ENCODE results near the gene ENTREP1. TPM values are rescaled to one million over a fixed set of nuclear protein-coding genes. Genes with fewer than 3 reads are reported as not detected.

Gene ENTREP1
- polyA plus RNA-seq, 1 of the 3 experiments (the other 2 are of a cell fraction), result not detected

GRCh38 chr9:69382135-69382534 is 57.1 kb downstream of the ENTREP1 start (continued):
- TF ChIP-seq ZBTB33 (IDR thresholded peaks at IDR 0.05; ENCODE audit: borderline replicate concordance, low read depth) (no peak), NRF1 (IDR thresholded peaks at IDR 0.05; ENCODE audit: low read depth, low read length) (no peak), FOXM1 (IDR thresholded peaks at IDR 0.05; ENCODE audit: low read depth) (no peak), EP300 (IDR thresholded peaks at IDR 0.05; ENCODE audit: borderline replicate concordance in 1 of 2, low read depth in 1 of 2, low read length in 1 of 2) (no peak)

GRCh38 chr9:69385581-69386033 is 60.6 kb downstream of the ENTREP1 start:
- POLR2A ChIA-PET, result no interaction called here
- WGBS (ENCODE audit: low lambda C conversion rate), result 18% methylated on average over 6 of the region's 6 CpGs

DNA sequence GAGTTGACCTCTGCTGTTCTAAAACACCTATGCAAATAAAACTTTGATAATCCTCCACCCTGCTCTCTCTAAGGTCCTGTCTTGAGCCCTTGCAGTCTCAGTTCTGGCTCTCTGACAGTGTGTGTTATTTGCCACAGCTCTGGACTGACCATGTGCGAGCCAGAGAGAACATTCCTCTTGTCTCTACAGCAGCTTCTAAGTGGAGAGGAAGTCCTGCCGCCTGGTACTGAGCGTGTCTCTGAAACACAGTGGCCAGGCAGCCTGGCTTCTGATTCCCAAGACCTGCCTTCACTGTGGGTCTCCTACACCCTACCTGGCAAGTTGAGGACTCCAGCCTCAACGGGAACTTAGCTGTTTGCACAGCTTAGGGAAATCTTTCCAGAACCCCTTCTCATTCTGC is 61.6 kb downstream of the ENTREP1 start:
- DNase-seq, result no peak
- Histone ChIP-seq H3K4me2 (no peak overlapping the region), H3K36me3 (replicated peaks in 1 of 2; ENCODE audit: control insufficient read depth in 1 of 2, insufficient read depth in 2 of 2, low read length in 1 of 2) (no peaks in the 10 kb centered on the region), H3K4me1 (ENCODE audit: control insufficient read depth in 1 of 2, insufficient read depth in 2 of 2, low read depth in 1 of 2, low read length in 1 of 2) (no peaks in the 10 kb centered on the region), H3F3A (replicated peaks; ENCODE audit: insufficient read depth) (no peaks in the 10 kb centered on the region), H3K9me2 (no peaks in the 10 kb centered on the region), H3K9ac (no peak overlapping the region), H3K79me2 (ENCODE audit: insufficient read depth) (no peaks in the 10 kb centered on the region), H2AFZ (ENCODE audit: low read depth) (no peak overlapping the region), H3K27me3 (ENCODE audit: insufficient read depth) (peaks cover 9% of the 10 kb centered on the region; the same call in 1 of the 2 replicates), H3K27ac (ENCODE audit: low read depth in 2 of 2, low read length in 1 of 2) (no peak overlapping the region), H3K4me3 (ENCODE audit: low read depth in 2 of 2, low read length in 1 of 2) (no peak overlapping the region), H4K20me1 (ENCODE audit: insufficient read depth) (no peaks in the 10 kb centered on the region), H3K9me3 (no peaks in the 10 kb centered on the region)
- CTCF ChIA-PET, result no interaction called here
- WGBS (ENCODE audit: low lambda C conversion rate), result 37% methylated on average over 4 of the region's 4 CpGs
- TF ChIP-seq EZH2phosphoT487 (IDR thresholded peaks at IDR 0.05; ENCODE audit: borderline replicate concordance, low read depth), result no peak
- TF ChIP-seq RXRA (IDR thresholded peaks at IDR 0.05; ENCODE audit: borderline replicate concordance, low read depth), result no peak
- POLR2A ChIA-PET, result no interaction called here

More at GRCh38 chr9:69385581-69386033, 60.6 kb downstream of the ENTREP1 start:
- Histone ChIP-seq H4K20me1 (ENCODE audit: insufficient read depth) (no peaks in the 10 kb centered on the region), H3K4me1 (ENCODE audit: control insufficient read depth in 1 of 2, insufficient read depth in 2 of 2, low read depth in 1 of 2, low read length in 1 of 2) (0 out of 4 replicates have a peak, but pooled peaks cover 0 to 6% of the 10 kb centered on the region in 2 experiments), H3F3A (replicated peaks; ENCODE audit: insufficient read depth) (no peaks in the 10 kb centered on the region), H3K36me3 (replicated peaks in 1 of 2; ENCODE audit: control insufficient read depth in 1 of 2, insufficient read depth in 2 of 2, low read length in 1 of 2) (no peaks in the 10 kb centered on the region), H3K4me2 (no peak overlapping the region), H3K79me2 (ENCODE audit: insufficient read depth) (no peaks in the 10 kb centered on the region), H3K9me3 (no peaks in the 10 kb centered on the region), H3K4me3 (ENCODE audit: low read depth in 2 of 2, low read length in 1 of 2) (no peak overlapping the region), H3K27ac (ENCODE audit: low read depth in 2 of 2, low read length in 1 of 2) (no peak overlapping the region), H3K27me3 (ENCODE audit: insufficient read depth) (peaks cover 9% of the 10 kb centered on the region; the same call in 1 of the 2 replicates), H2AFZ (ENCODE audit: low read depth) (no peak overlapping the region), H3K9ac (no peak overlapping the region), H3K9me2 (no peaks in the 10 kb centered on the region)
- TF ChIP-seq MEF2A (IDR thresholded peaks at IDR 0.05; ENCODE audit: borderline replicate concordance, low read depth) (no peak), USF2 (IDR thresholded peaks at IDR 0.05; ENCODE audit: borderline replicate concordance, low read depth, low read length) (no peak)
- DNase-seq, result no peak
- CTCF ChIA-PET, result no interaction called here
